ENCODE results near the gene CCDC172. TPM values are rescaled to one million over a fixed set of nuclear protein-coding genes. Genes with fewer than 3 reads are reported as not detected.

The CCDC172 gene
- total RNA-seq, 1 experiment from 2014 or later: not detected

DNA sequence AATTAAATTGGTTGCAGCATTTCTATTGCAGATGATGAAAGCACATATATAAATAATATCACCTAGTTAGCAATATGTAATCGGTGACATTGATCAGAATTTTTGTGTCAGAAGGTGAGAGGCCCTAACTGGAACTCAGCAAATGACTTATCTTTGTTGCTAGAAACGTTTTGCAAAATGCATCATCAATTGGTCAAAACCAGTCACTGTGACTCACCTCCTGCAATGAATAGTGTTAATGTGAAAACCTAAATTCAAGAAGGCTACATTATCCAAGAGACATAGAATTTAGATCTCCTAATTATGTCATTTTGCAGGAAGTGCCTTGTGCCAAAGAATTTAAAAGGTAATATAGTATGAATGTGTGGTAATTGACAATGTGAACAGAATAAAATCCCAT, 93.6 kb downstream of the CCDC172 start:
- H3K27me3 ChIP-seq (replicated peaks; ENCODE audit: control insufficient read depth, insufficient read depth, low read length): no peaks in the 10 kb centered on the region
- POLR2A ChIA-PET: no interaction called here
- DNase-seq: no peak
- BruUV-seq (replicated peaks): no TSS peak
- TF ChIP-seq, protein P1, sequence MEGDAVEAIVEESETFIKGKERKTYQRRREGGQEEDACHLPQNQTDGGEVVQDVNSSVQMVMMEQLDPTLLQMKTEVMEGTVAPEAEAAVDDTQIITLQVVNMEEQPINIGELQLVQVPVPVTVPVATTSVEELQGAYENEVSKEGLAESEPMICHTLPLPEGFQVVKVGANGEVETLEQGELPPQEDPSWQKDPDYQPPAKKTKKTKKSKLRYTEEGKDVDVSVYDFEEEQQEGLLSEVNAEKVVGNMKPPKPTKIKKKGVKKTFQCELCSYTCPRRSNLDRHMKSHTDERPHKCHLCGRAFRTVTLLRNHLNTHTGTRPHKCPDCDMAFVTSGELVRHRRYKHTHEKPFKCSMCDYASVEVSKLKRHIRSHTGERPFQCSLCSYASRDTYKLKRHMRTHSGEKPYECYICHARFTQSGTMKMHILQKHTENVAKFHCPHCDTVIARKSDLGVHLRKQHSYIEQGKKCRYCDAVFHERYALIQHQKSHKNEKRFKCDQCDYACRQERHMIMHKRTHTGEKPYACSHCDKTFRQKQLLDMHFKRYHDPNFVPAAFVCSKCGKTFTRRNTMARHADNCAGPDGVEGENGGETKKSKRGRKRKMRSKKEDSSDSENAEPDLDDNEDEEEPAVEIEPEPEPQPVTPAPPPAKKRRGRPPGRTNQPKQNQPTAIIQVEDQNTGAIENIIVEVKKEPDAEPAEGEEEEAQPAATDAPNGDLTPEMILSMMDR (IDR thresholded peaks at IDR 0.05; ENCODE audit: insufficient read depth in 1 of 2, low read depth in 1 of 2, low read length in 1 of 2, severe bottlenecking in 1 of 2, unreplicated experiment in 1 of 2): no peak
- H3K4me3 Mint-ChIP-seq (ENCODE audit: unreplicated experiment): no peak overlapping the region
- CTCF ChIA-PET: no interaction called here
- no peak overlapping the region for H3K27ac Mint-ChIP-seq (ENCODE audit: unreplicated experiment)
- H3K4me3 ChIP-seq (ENCODE audit: low read depth, low read length): no peak overlapping the region
- no peaks in the 10 kb centered on the region for H3K4me1 Mint-ChIP-seq (ENCODE audit: low read depth, unreplicated experiment)
- H3K36me3 ChIP-seq (ENCODE audit: control insufficient read depth, insufficient read depth, low read length): no peaks in the 10 kb centered on the region
- no peaks in the 10 kb centered on the region for H3K36me3 Mint-ChIP-seq (ENCODE audit: insufficient read depth, unreplicated experiment)
- peaks cover 9% of the 10 kb centered on the region for H3K27me3 Mint-ChIP-seq (ENCODE audit: insufficient read depth, unreplicated experiment)
- intact Hi-C loops (cut with micrococcal nuclease; ENCODE audit: unreplicated experiment): no loop called here
- H3K9me3 Mint-ChIP-seq (ENCODE audit: unreplicated experiment): no peaks in the 10 kb centered on the region
- H3K9me3 ChIP-seq: no peaks in the 10 kb centered on the region
- no peaks in the 10 kb centered on the region for H3K4me1 ChIP-seq

DNA sequence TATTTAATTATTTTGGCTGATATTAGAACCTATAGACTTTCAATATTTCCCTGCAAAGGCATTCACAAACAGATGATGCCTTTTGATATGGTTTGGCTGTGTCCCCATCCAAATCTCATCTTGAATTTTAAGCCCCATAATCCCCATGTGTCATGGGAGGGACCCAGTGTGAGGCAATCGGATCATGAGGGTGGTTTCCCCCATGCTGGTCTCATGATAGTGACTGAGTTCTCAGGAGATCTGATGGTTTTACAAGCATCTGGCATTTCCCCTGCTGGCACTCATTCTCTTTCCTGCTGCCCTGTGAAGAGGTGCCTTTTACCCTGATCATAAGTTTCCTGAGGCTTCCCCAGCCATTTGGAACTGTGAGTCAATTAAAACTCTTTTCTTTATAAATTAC, 94.1 kb downstream of the CCDC172 start:
- Histone ChIP-seq H3K4me1 (no peaks in the 10 kb centered on the region), H3K36me3 (ENCODE audit: control insufficient read depth, insufficient read depth, low read length) (no peaks in the 10 kb centered on the region), H3K9me3 (no peaks in the 10 kb centered on the region), H3K4me3 (ENCODE audit: low read depth, low read length) (no peak overlapping the region), H3K27me3 (replicated peaks; ENCODE audit: control insufficient read depth, insufficient read depth, low read length) (no peaks in the 10 kb centered on the region)
- H3K27me3 Mint-ChIP-seq (ENCODE audit: insufficient read depth, unreplicated experiment): peaks cover 9% of the 10 kb centered on the region
- intact Hi-C loops (cut with micrococcal nuclease; ENCODE audit: unreplicated experiment): no loop called here
- H3K9me3 Mint-ChIP-seq (ENCODE audit: unreplicated experiment): no peaks in the 10 kb centered on the region
- ChIA-PET POLR2A (no interaction called here), CTCF (no interaction called here)
- H3K27ac Mint-ChIP-seq (ENCODE audit: unreplicated experiment): no peak overlapping the region
- no peak overlapping the region for H3K4me3 Mint-ChIP-seq (ENCODE audit: unreplicated experiment)
- TF ChIP-seq, protein P1 (IDR thresholded peaks at IDR 0.05; ENCODE audit: insufficient read depth in 1 of 2, low read depth in 1 of 2, low read length in 1 of 2, severe bottlenecking in 1 of 2, unreplicated experiment in 1 of 2): no peak
- H3K4me1 Mint-ChIP-seq (ENCODE audit: low read depth, unreplicated experiment): no peaks in the 10 kb centered on the region
- no peaks in the 10 kb centered on the region for H3K36me3 Mint-ChIP-seq (ENCODE audit: insufficient read depth, unreplicated experiment)
- no peak for DNase-seq
- BruUV-seq (replicated peaks): no TSS peak

DNA sequence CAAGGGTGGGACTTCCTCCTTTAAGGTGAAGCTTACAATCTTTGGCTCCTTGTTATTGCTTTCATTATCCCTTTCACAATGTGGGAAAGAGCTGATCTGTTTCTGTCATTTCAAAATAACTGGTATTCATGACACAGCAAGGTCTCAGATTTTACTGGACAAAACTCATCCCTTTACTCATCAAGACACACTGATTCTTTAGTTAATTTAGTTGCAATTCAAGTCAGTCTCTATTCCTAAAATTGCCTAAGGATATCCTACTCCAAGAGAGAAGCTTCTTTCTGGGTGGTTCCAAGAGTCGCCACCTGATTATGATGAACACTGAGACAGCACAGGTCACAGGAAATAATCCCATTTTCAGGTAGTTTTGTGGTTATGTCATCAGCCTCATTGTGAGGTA, 97.6 kb downstream of the CCDC172 start:
- Histone ChIP-seq H3K4me1 (no peaks in the 10 kb centered on the region), H3K9me3 (no peaks in the 10 kb centered on the region), H3K4me3 (ENCODE audit: low read depth, low read length) (no peak overlapping the region), H3K36me3 (ENCODE audit: control insufficient read depth, insufficient read depth, low read length) (no peaks in the 10 kb centered on the region), H3K27me3 (replicated peaks; ENCODE audit: control insufficient read depth, insufficient read depth, low read length) (no peaks in the 10 kb centered on the region)
- no peak for DNase-seq
- ChIA-PET CTCF (no interaction called here), POLR2A (no interaction called here)
- Mint-ChIP-seq H3K27me3 (ENCODE audit: insufficient read depth, unreplicated experiment) (peaks cover 11% of the 10 kb centered on the region), H3K36me3 (ENCODE audit: insufficient read depth, unreplicated experiment) (no peaks in the 10 kb centered on the region), H3K9me3 (ENCODE audit: unreplicated experiment) (no peaks in the 10 kb centered on the region), H3K4me1 (ENCODE audit: low read depth, unreplicated experiment) (no peaks in the 10 kb centered on the region), H3K4me3 (ENCODE audit: unreplicated experiment) (no peak overlapping the region), H3K27ac (ENCODE audit: unreplicated experiment) (no peak overlapping the region)
- TF ChIP-seq, protein P1 (IDR thresholded peaks at IDR 0.05; ENCODE audit: insufficient read depth in 1 of 2, low read depth in 1 of 2, low read length in 1 of 2, severe bottlenecking in 1 of 2, unreplicated experiment in 1 of 2): no peak
- intact Hi-C loops (cut with micrococcal nuclease; ENCODE audit: unreplicated experiment): no loop called here
- BruUV-seq (replicated peaks): no TSS peak
